Liver (tissue), 3 donors: ENCODE data around the gene NUDT5.

Source experiments
- EGR1 ChIP-seq, 2 donors: IDR thresholded peaks; 2 replicates each; pipeline ENCODE4 v1.6.1; 2016 to 2018; ENCODE audit warnings: antibody characterized with exemption in 2 of 2, low read depth in 2 of 2
- GABPA ChIP-seq, 2 donors: IDR thresholded peaks in 1 of 2; conservative IDR thresholded peaks in 1 of 2; 2 replicates each; pipeline ENCODE4 v1.6.1; 2016; ENCODE audit warnings: antibody characterized with exemption in 2 of 2, mild to moderate bottlenecking in 1 of 2, moderate library complexity in 1 of 2
- HNF4A ChIP-seq, 2 donors: conservative IDR thresholded peaks; 2 replicates each; pipeline ENCODE4 v1.6.1; 2016; ENCODE audit warnings: antibody characterized with exemption in 2 of 2, mild to moderate bottlenecking in 2 of 2
- HNF4G ChIP-seq: IDR thresholded peaks from 2 replicates; pipeline ENCODE4 v1.6.1; 2016; ENCODE audit warnings: antibody characterized with exemption
- MAX ChIP-seq: IDR thresholded peaks from 2 replicates; pipeline ENCODE4 v1.6.1; 2016; ENCODE audit warnings: antibody characterized with exemption
- RXRA ChIP-seq, 2 donors: IDR thresholded peaks; 2 replicates each; pipeline ENCODE4 v1.6.1; 2017 to 2018; ENCODE audit warnings: antibody characterized with exemption in 2 of 2, mild to moderate bottlenecking in 1 of 2
- SP1 ChIP-seq: IDR thresholded peaks from 2 replicates; pipeline ENCODE4 v1.6.1; 2018; ENCODE audit warnings: antibody characterized with exemption, mild to moderate bottlenecking
- TAF1 ChIP-seq: conservative IDR thresholded peaks from 2 replicates; pipeline ENCODE4 v1.6.1; 2016; ENCODE audit warnings: antibody characterized with exemption, mild to moderate bottlenecking
- YY1 ChIP-seq: IDR thresholded peaks from 2 replicates; pipeline ENCODE4 v1.6.1; 2016; ENCODE audit warnings: antibody characterized with exemption, mild to moderate bottlenecking
- ZBTB33 ChIP-seq: IDR thresholded peaks from 2 replicates; pipeline ENCODE4 v1.6.1; 2016; ENCODE audit warnings: antibody characterized with exemption
- TF ChIP-seq, protein P1 (sequence below): fragments of 150-350 bp; IDR thresholded peaks from 2 replicates; pipeline ENCODE4 v1.5.1; 2017; ENCODE audit warnings: improper control_type of control experiment, low read depth, low read length; ENCODE audit not compliant: missing input control
- TF ChIP-seq, protein P2 (sequence below): IDR thresholded peaks from 2 replicates; pipeline ENCODE4 v1.6.1; 2016; ENCODE audit warnings: antibody characterized with exemption, mild to moderate bottlenecking
- donor health status: healthy.
- donor health status: healthy.

GRCh38 chr10:12144538-12144937, 51.2 kb downstream of the NUDT5 start:
- TF ChIP-seq, protein P1, sequence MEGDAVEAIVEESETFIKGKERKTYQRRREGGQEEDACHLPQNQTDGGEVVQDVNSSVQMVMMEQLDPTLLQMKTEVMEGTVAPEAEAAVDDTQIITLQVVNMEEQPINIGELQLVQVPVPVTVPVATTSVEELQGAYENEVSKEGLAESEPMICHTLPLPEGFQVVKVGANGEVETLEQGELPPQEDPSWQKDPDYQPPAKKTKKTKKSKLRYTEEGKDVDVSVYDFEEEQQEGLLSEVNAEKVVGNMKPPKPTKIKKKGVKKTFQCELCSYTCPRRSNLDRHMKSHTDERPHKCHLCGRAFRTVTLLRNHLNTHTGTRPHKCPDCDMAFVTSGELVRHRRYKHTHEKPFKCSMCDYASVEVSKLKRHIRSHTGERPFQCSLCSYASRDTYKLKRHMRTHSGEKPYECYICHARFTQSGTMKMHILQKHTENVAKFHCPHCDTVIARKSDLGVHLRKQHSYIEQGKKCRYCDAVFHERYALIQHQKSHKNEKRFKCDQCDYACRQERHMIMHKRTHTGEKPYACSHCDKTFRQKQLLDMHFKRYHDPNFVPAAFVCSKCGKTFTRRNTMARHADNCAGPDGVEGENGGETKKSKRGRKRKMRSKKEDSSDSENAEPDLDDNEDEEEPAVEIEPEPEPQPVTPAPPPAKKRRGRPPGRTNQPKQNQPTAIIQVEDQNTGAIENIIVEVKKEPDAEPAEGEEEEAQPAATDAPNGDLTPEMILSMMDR = no peak
- no peak for TF ChIP-seq GABPA (IDR thresholded peaks at IDR 0.05 in 1 of 2, conservative IDR thresholded peaks at IDR 0.05 in 1 of 2)
- no peak for TF ChIP-seq SP1
- no peak for TF ChIP-seq ZBTB33
- no peak for TF ChIP-seq EGR1 (IDR thresholded peaks at IDR 0.05; ENCODE audit: low read depth in 2 of 2)
- TF ChIP-seq, protein P2, sequence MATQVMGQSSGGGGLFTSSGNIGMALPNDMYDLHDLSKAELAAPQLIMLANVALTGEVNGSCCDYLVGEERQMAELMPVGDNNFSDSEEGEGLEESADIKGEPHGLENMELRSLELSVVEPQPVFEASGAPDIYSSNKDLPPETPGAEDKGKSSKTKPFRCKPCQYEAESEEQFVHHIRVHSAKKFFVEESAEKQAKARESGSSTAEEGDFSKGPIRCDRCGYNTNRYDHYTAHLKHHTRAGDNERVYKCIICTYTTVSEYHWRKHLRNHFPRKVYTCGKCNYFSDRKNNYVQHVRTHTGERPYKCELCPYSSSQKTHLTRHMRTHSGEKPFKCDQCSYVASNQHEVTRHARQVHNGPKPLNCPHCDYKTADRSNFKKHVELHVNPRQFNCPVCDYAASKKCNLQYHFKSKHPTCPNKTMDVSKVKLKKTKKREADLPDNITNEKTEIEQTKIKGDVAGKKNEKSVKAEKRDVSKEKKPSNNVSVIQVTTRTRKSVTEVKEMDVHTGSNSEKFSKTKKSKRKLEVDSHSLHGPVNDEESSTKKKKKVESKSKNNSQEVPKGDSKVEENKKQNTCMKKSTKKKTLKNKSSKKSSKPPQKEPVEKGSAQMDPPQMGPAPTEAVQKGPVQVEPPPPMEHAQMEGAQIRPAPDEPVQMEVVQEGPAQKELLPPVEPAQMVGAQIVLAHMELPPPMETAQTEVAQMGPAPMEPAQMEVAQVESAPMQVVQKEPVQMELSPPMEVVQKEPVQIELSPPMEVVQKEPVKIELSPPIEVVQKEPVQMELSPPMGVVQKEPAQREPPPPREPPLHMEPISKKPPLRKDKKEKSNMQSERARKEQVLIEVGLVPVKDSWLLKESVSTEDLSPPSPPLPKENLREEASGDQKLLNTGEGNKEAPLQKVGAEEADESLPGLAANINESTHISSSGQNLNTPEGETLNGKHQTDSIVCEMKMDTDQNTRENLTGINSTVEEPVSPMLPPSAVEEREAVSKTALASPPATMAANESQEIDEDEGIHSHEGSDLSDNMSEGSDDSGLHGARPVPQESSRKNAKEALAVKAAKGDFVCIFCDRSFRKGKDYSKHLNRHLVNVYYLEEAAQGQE = no peak
- no peak for TF ChIP-seq MAX
- no peak for TF ChIP-seq YY1
- no peak for TF ChIP-seq HNF4G
- no peak for TF ChIP-seq HNF4A (conservative IDR thresholded peaks at IDR 0.05)
- no peak for TF ChIP-seq TAF1
- no peak for TF ChIP-seq RXRA (IDR thresholded peaks at IDR 0.05)
